Spinal cord (tissue), 10 donors: ENCODE measurements around the gene CELSR1. TPM values are rescaled to one million over a fixed set of nuclear protein-coding genes. Genes with fewer than 3 reads are reported as not detected.
"Not testable (repeated sequence)": the region's sequence is repeated elsewhere in the genome, so short reads cannot be mapped to it uniquely, and the experiment has no call there.

Experiments
- DNase-seq, 6 donors: peaks; one replicate each; pipeline versions ENCODE4 v3.0.0 to v3.0.0-alpha.2; 2013 to 2015; ENCODE audit warnings: low spot score in 6 of 6, low read depth in 4 of 6
- H3K27ac ChIP-seq: one replicate; pipeline ENCODE4 v1.5.1; 2013; ENCODE audit warnings: low read depth, low read length, control low read depth
- H3K27me3 ChIP-seq: one replicate; pipeline ENCODE4 v1.6.1; 2013; ENCODE audit warnings: low read length; ENCODE audit not compliant: control insufficient read depth, insufficient read depth
- H3K36me3 ChIP-seq: one replicate; pipeline ENCODE4 v1.6.1; 2013; ENCODE audit warnings: low read length; ENCODE audit not compliant: control insufficient read depth, insufficient read depth
- H3K4me1 ChIP-seq: one replicate; pipeline ENCODE4 v1.6.1; 2013; ENCODE audit warnings: low read length; ENCODE audit not compliant: control insufficient read depth, insufficient read depth
- H3K4me3 ChIP-seq: one replicate; pipeline ENCODE4 v1.5.1; 2013; ENCODE audit warnings: low read depth, low read length, control low read depth
- H3K9me3 ChIP-seq: one replicate; pipeline ENCODE4 v1.6.1; 2013; ENCODE audit warnings: low read length; ENCODE audit not compliant: control insufficient read depth, insufficient read depth
- WGBS: methylation state at CpG from one replicate; pipeline ENCODE4 v1.1.5; 2013; ENCODE audit warnings: missing lambda C conversion rate; ENCODE audit not compliant: insufficient coverage; 5-methylcytosine and 5-hydroxymethylcytosine counted together
- polyA plus RNA-seq, 2 donors: library from polyadenylated mRNA; unstranded; fragments of 120-200 nt; gene quantifications; one replicate each; pipeline ENCODE4 v1.2.1, GENCODE V29; 2013; ENCODE audit not compliant: insufficient read length in 2 of 2
- total RNA-seq, 2 donors: library from RNA; depleted of rRNA in 1 of 2; stranded (reverse); fragments of 120-200 nt in 1 of 2; fragments of >200 nt in 1 of 2; gene quantifications; one replicate each; pipeline versions ENCODE4 v1.2.3 to v1.2.4, GENCODE V29; 2013 to 2014
- donor health status: healthy.

The CELSR1 gene
- total and polyA plus RNA-seq, 4 donors = 2.9 to 8.2 (median 6.6) TPM

GRCh38 chr22:46399251-46400024 lies 138.0 kb downstream of the CELSR1 start:
- Histone ChIP-seq H3K36me3 (peaks cover 37% of the 10 kb centered on the region), H3K4me3 (no peak overlapping the region), H3K27me3 (no peaks in the 10 kb centered on the region), H3K27ac (no peak overlapping the region), H3K4me1 (no peaks in the 10 kb centered on the region), H3K9me3 (no peaks in the 10 kb centered on the region)
- no peak for DNase-seq
- 97% methylated on average over 14 of the region's 16 CpGs for WGBS

- Histone ChIP-seq H3K27me3 (no peaks in the 10 kb centered on the region), H3K36me3 (peaks cover 46% of the 10 kb centered on the region), H3K4me1 (no peaks in the 10 kb centered on the region), H3K27ac (no peak overlapping the region), H3K4me3 (no peak overlapping the region), H3K9me3 (no peaks in the 10 kb centered on the region)
- DNase-seq = no peak
- WGBS = 90% methylated on average over 19 of the region's 19 CpGs
Measured at GRCh38 chr22:46397951-46398350, 139.5 kb downstream of the CELSR1 start.

GRCh38 chr22:46397514-46397913 lies 139.9 kb downstream of the CELSR1 start:
- H3K9me3 ChIP-seq = no peaks in the 10 kb centered on the region
- 85% methylated on average over 16 of the region's 18 CpGs for WGBS

GRCh38 chr22:46397049-46397448 lies 140.4 kb downstream of the CELSR1 start:
- H3K27ac ChIP-seq, DNase-seq, H3K9me3 ChIP-seq, H3K4me3 ChIP-seq, H3K4me1 ChIP-seq, H3K27me3 ChIP-seq: not testable (repeated sequence)
- H3K36me3 ChIP-seq = peaks cover 46% of the 10 kb centered on the region
- WGBS = 100% methylated on average over 3 of the region's 5 CpGs

More at GRCh38 chr22:46397514-46397913, 139.9 kb downstream of the CELSR1 start:
- peaks cover 46% of the 10 kb centered on the region for H3K36me3 ChIP-seq
- no peaks in the 10 kb centered on the region for H3K27me3 ChIP-seq
- no peaks in the 10 kb centered on the region for H3K4me1 ChIP-seq
- DNase-seq = no peak
- no peak overlapping the region for H3K4me3 ChIP-seq
- no peak overlapping the region for H3K27ac ChIP-seq

GRCh38 chr22:46395145-46395544 lies 142.3 kb downstream of the CELSR1 start:
- 97% methylated on average over 12 of the region's 13 CpGs for WGBS
- Histone ChIP-seq H3K4me3 (no peak overlapping the region), H3K36me3 (peaks cover 63% of the 10 kb centered on the region), H3K27me3 (no peaks in the 10 kb centered on the region), H3K9me3 (no peaks in the 10 kb centered on the region), H3K4me1 (no peaks in the 10 kb centered on the region), H3K27ac (no peak overlapping the region)
- no peak for DNase-seq

GRCh38 chr22:46394622-46395021 lies 142.8 kb downstream of the CELSR1 start:
- 96% methylated on average over 14 of the region's 14 CpGs for whole genome bisulfite sequencing
- Histone ChIP-seq H3K27me3 (no peaks in the 10 kb centered on the region), H3K4me1 (no peaks in the 10 kb centered on the region), H3K36me3 (peaks cover 66% of the 10 kb centered on the region), H3K27ac (no peak overlapping the region), H3K9me3 (no peaks in the 10 kb centered on the region), H3K4me3 (no peak overlapping the region)
- DNase-seq = no peak

- no peak for DNase-seq
- Histone ChIP-seq H3K27ac (no peak overlapping the region), H3K4me3 (no peak overlapping the region), H3K9me3 (no peaks in the 10 kb centered on the region), H3K4me1 (no peaks in the 10 kb centered on the region), H3K27me3 (no peaks in the 10 kb centered on the region), H3K36me3 (peaks cover 66% of the 10 kb centered on the region)
- WGBS = 85% methylated on average over 14 of the region's 14 CpGs
Measured at GRCh38 chr22:46393873-46394272, 143.5 kb downstream of the CELSR1 start.

GRCh38 chr22:46392137-46392844 lies 145.1 kb downstream of the CELSR1 start:
- no peak overlapping the region for H3K4me3 ChIP-seq
- WGBS = 95% methylated on average over 12 of the region's 16 CpGs
- no peaks in the 10 kb centered on the region for H3K4me1 ChIP-seq
- H3K36me3 ChIP-seq = peaks cover 51% of the 10 kb centered on the region
- no peaks in the 10 kb centered on the region for H3K9me3 ChIP-seq
- no peak for DNase-seq
- no peaks in the 10 kb centered on the region for H3K27me3 ChIP-seq
- no peak overlapping the region for H3K27ac ChIP-seq

GRCh38 chr22:46391486-46392136 lies 145.8 kb downstream of the CELSR1 start:
- no peaks in the 10 kb centered on the region for H3K4me1 ChIP-seq
- DNase-seq = no peak
- H3K36me3 ChIP-seq = peaks cover 48% of the 10 kb centered on the region
- H3K4me3 ChIP-seq = no peak overlapping the region
- H3K27me3 ChIP-seq = no peaks in the 10 kb centered on the region
- no peaks in the 10 kb centered on the region for H3K9me3 ChIP-seq
- H3K27ac ChIP-seq = no peak overlapping the region
- WGBS = 91% methylated on average over 31 of the region's 36 CpGs
